ENCODE data around the gene RIF1.

- TF ChIP-seq CTCF (IDR thresholded peaks at IDR 0.05; ENCODE audit: low read length) (no peak), EZH2 (IDR thresholded peaks at IDR 0.05; ENCODE audit: borderline replicate concordance, low read length) (no peak)
Measured at GRCh38 chr2:151379169-151379568, 30.5 kb upstream of the RIF1 start.

Data from OCI-LY1 (cell line).